CMK (cell line): ENCODE results near the gene DZIP1.
"Not testable (repeated sequence)": the region's sequence is repeated elsewhere in the genome, so short reads cannot be mapped to it uniquely, and the experiment has no call there.

Source experiments
- DNase-seq: peaks from one replicate; pipeline ENCODE4 v3.0.0-alpha.2; 2010; ENCODE audit warnings: low read depth

The DZIP1 gene

DNA sequence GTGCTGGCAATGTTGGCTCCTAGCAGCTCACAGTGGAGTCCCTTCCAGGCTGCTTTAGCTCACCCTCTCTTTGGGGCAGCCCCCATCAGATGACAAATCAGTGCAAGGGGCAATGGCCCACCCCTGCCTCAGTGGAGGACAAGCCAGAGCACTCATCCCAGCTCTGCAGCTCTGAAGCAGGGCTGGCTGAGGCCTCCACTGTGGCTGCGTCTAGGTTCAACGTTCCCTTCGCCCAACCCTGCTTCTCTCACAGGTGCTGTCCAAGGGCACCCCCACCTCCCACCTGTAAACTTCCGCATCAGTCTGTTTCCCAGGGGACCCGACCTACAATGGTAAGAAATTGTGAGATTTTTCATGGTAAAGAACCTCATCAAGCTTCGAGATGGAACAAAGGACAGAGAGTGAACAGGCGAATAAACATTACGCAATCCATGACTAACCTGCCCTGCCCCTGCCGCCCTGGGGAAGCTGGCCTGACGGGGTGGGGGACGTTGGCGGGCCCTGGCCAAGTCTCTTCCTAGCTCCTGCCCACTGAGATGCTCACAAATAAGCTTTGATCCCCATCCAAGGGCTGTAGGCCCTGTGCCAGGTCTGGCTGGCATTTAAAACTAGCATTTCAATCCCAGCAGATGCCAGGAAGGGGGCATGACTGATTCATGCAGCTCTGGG is 40.5 kb downstream of the DZIP1 start:
- DNase-seq = no peak

DNA sequence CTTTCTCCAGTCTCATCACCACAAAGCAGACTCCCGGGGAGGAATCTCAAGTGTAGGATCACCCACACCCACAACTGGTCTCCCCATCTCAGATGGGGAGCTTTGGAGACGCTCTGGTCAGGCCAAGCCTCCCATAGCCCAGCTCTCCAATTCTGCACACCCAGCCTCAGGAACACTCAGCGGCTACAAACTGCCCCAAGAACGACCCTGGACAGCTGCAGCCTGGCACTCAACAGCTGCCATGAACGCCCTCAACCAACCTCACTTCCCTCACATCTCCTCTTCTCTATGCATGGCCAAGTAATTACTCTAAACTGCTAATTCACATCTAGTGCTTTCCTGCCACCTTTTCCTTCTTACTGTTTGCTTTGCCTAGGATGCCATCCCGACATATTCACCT is 42.6 kb downstream of the DZIP1 start:
- no peak for DNase-seq

DNA sequence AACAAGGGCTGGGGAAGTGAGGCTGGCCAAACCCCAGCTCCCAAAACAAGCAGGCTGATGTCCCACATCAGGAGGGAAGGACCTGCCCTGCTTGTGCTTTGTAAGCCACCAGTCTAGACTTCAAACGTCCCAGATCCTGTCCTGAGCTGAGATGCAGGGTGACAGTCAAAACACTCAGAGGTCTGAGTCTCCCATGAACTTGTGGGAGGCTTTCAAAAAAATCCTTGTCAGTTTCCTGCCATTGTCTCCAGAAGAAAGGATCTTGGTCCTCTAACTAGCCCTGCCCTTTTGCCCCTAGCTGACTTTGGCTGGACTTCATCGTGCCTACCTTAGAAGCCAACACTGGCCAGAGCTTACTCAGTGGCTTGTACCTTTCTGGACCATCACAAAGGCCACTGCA is 43.3 kb downstream of the DZIP1 start:
- DNase-seq = no peak

DNA sequence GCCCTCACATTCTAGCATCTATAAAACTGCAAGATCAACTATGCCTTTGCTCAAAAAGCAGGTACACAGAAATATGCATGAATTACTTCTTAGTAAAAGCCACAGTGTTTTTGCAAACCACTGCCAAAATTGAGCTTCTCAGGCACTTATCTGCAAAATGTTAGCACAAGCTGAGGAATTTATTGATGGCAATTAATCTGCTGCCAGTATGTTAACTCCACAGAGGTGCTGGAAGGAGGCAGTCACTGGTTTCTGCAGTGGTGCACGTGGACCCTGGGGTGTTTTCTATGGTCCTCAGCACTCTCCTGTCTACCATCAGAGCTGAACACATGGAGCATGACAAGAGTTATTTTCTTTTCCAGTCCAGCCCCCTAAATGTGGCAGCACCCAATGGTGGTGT is 47.8 kb downstream of the DZIP1 start:
- DNase-seq = no peak

DNA sequence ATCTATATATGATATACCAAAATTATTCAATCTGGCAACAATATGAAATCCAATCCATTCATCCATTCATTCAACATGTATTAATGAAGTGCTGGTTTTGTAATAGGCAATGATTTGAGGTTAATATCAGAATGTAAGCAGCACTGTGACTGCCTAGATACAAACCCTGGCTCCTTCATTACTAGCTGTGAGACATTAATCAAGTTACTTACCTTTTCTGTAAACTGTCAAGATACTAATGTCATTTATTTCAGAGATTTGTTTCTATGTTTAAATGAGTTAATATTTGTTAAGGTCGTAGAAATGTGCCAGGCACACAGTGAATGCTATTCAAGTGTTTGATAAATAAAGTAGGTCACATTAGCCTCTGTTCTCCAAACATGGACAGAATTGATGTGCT is 51.0 kb downstream of the DZIP1 start:
- no peak for DNase-seq

DNA sequence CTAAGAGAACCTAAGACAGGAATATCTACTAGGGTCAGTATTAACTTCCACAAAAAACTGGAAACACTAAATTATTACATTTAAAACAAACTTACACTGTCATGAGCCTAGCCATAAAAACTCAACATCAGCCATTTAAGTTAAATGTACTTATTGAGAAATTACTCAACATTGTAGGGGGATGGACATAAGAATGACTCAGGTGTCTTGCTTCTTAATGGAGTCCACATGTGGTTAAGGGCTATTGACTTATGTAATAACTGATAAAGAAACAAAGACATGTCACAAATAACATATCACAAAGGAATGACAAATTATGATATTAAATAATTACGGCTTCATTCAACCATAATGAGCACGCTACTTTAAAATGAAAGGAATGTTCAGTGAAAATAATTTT is 55.8 kb downstream of the DZIP1 start:
- DNase-seq = no peak

DNA sequence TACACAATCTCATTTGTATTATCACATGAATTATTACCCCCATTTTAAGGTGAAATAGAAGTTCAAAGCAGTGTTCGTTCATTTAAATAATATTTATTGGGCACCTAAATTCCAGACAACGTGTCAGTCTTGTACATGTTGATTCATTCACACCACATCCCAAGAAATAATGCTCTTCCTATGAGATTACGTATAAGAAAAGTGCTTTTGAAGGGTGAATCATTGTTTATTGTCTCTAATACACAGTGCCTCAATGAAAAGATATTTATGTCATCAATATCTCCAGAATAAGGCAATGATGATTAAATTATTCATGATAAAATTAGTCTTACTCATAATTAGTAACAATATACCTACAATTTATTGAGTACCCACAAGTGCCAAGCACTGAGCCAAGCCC is 56.4 kb downstream of the DZIP1 start:
- DNase-seq = no peak

DNA sequence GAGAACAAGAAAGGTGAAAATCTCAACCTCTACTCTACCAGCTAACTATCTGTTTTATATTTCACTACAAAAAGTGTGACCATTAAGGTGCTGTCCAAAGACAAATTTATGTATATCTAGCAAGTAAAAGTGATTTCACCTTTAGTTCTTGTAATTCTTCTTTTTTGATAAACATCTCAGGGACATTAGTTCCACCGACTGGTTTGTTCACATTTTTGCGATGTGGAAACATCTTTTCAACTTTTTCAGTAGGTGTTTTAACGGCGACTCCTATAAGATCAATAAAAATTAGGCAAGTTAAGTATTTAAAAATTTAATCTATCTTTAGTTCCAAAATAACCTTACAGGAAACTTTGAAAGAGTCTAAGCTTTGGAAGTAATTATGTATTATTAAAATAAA is 58.6 kb downstream of the DZIP1 start:
- no peak for DNase-seq

DNA sequence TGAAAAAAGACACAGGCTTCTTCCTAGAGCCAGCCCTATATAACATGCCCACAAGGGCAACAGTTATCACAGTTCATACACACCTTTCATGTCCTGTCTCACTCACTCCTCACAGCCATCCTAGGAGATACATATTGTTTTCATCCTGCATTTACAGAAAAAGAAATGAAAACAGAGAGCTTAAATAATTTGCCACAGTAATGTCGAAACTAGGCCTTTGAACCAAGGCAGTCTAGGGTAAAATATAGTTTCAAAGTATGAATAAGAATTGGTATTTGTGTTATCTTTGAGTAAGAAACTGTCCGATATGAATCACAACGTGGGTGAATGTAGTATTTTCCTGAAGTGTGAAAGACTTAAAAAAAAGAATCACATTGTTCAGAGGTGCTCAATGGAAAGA is 65.2 kb downstream of the DZIP1 start:
- DNase-seq = no peak

DNA sequence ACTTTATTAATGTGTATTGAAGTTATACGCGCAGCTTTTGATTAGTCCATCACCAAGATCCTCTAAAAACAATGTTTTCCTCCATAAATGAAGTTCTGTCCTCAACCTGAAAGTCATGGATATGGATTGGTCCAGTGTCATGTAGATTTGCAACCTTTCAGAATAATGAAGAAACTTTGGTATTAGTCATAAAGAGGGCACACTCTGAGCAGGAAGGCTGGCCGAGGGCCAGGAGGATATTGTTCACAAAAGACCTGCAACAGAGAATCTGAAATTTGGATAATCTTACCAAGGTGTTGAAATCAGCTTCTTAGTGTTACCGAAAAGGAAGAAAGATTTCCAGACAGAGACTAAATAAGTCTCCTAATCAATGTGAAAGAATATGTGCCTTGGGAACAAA is 71.3 kb downstream of the DZIP1 start:
- DNase-seq = no peak

DNA sequence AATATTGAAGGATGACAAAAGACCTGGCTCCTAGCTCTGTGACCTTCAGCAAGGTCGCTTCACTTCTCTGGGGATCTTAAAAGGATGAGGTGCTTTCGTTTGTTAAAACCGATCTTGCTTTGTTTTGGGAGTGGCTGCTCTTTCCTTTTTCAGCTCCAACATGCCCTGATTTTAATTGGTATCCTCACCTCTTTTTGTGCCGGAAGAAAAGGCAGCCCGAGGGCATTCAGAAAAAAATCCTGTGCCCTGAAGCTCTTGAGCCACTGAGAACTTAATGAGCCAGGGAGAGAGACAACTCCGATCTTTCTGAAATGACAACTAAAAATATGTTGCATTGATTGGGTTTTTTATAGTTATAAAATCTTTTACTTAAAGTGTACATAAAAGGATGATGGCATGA is 72.6 kb downstream of the DZIP1 start:
- no peak for DNase-seq

DNA sequence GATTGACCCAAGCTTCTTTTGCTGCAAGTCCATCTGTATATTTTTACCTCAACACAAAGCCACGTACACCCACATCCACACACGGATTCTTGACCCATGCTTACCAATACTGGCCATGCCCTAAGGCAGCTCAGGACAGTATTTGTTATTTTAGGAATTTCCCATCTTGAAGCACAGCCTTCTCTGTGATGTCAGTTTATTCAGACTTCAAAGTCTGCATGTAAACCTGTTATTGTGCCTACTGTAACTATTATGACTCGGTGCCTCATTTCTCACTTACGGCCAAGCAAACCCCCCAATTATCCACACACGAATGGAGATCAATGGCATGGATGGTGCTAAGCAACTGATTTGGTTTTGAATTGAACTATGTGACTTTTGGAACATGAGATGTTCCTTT is 74.5 kb downstream of the DZIP1 start:
- no peak for DNase-seq

DNA sequence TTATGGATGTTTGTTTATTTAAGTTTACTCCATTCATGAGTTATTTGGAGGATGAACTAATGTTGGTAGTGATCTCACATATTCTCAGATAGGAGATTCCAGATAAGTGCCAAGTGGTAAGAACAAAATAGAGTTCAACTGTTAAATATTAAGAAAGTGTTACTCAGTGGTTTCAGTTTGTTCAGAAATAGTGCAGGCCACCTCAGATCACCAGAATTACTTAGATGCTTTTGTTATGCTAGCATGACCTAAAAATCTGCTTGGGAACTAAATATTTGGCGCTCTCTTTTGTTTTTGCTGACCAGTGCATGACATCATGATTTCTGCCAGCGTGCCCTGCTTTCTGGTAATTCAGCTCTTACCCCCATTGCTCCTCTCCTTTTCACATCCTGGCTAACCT is 76.4 kb downstream of the DZIP1 start:
- DNase-seq = no peak

DNA sequence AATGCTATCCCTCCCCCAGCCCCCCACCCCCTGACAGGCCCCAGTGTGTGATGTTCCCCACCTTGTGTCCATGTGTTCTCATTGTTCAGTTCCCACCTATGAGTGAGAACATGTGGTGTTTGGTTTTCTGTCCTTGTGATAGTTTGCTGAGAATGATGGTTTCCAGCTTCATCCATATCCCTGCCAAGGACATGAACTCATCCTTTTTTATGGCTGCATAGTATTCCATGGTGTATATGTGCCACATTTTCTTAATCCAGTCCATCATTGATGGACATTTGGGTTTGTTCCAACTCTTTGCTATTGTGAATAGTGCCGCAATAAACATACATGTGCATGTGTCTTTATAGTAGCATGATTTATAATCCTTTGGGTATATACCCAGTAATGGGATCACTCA is 78.7 kb downstream of the DZIP1 start:
- DNase-seq = not testable (repeated sequence)

DNA sequence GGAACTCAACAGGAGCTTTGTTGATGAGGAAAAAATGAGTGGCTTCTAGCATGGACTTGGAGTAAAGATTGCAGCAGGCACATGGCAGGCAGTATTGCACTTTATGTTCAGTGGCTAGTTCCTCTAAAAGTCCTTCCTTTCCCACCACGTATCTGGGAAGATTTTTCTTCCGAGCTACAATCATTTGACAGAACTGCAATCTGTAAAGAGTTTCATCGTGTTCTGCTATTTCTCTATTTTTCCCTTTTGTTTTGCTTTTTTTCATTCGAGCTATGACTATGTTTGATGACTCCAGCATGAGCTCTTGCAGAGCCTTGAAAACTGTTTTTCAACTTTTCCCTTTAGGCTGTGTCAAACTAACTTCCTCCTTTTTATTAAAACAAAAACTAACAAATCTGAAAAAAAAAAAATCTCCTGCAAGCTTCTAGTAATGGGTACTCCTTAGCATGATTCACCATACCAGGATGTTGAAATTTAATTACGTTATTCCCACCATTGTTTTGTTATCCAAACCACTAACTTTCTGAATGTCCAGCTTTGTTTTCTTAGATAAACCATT is 79.7 kb downstream of the DZIP1 start:
- DNase-seq = no peak

DNA sequence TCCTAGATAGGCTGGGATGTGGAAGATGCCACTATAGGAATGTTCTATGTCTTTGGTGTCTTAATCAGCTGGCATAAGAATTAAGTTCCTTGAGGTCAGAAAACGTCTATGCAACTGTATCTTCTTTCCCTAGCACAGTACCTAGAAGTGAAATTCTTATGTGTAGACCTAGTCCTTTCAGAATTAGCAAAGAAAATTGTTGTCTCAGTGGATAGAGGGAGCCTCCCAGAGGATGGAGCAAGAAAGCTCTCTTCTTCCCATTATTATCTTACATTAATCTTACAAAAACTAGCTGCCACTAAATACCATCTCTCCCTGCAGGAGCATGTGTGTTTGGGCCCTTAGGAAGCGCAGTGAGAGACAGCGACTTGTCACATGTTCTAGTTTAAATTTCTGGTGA is 80.4 kb downstream of the DZIP1 start:
- DNase-seq = no peak

DNA sequence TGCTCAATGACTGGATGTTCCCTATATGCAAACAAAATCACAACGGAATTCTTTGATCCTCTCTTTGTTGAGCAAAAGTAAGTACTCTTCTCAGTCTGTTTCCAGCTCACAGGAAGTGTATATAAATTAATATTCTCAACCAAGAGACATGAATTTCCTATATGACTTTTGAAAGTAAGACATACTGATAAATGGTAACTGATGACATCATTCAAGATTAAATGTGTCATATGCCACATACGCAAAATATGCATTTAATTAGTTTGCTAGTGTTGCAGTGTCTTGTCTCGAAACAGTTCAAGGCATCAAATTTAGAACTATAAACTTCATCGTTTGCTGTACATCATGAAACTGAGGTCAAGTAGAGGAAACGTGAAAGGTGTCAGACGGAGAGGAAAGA is 84.1 kb downstream of the DZIP1 start:
- DNase-seq = no peak

DNA sequence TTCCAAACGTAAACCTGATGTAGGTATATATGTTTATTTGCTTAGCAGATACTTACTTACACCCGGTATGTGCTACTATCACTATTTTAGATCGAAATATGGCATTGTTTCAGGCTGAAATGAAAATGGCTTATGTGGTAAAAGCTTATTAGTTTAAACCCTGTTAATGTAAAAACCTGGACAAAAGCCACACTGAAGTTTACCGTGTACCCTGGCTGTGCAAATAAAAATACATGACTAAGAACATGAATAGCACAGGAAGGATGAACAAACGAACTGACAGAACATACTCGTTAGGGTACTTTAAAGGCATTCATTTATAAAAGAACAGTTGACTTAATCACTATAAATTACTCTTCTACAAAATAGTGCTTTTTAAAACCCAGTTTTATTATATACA is 85.4 kb downstream of the DZIP1 start:
- no peak for DNase-seq

DNA sequence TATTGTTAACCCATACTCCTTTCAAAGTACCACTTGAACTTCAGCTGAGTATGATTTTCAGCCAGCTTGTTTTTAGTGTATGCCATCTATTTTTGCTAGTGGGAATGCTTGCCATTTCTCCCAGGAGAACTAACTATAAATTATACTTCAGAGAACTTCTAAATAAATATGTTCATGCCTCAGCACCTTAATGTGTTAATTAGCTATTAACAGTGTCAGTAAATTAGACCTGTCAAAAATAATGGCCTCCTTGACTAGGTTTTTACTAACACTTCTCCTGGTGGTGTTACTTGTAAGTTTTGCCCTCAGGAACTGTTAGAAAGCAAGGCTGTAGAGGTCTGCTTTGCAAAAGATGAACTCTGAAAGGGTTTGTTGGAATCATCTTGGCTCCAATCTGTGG is 87.5 kb downstream of the DZIP1 start:
- DNase-seq = no peak

DNA sequence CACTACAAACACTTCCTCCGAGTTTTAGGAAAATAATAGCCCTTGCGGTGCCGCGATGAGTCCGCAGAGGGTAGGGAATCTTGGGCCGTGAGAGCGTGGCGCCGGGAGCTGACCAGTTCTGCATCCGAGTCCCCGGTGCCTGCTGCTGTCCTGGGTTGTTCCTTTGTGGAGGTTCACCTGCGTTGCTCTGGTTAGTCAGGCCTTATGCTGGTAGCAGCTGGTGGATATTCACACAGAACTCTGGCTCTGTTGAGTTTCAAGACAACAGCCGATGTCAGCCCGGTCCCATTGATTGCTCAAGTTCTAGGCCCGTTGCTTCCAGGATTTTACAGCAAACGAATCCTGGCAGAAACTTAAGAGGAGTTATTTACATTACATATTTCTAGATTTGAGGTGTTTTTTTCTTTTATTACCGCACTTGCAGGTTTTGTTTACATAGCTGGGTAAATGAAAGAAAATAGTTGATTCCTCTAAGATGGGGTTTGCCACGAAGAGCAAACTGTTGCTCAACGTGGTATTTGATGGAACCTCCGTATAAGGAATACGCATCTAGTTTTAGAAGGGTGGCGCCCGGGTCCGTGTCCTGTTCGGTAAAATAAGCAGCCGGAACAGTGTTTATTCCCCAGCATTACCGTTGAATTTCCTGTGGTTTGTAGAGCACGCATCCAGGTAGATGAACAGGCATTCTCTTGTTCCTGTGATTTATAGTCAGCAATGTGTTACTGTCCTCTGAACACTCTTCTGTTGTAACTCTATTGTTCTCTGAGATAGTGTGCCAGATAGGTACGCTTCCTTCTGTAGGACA is 90.7 kb downstream of the DZIP1 start:
- DNase-seq = no peak

DNA sequence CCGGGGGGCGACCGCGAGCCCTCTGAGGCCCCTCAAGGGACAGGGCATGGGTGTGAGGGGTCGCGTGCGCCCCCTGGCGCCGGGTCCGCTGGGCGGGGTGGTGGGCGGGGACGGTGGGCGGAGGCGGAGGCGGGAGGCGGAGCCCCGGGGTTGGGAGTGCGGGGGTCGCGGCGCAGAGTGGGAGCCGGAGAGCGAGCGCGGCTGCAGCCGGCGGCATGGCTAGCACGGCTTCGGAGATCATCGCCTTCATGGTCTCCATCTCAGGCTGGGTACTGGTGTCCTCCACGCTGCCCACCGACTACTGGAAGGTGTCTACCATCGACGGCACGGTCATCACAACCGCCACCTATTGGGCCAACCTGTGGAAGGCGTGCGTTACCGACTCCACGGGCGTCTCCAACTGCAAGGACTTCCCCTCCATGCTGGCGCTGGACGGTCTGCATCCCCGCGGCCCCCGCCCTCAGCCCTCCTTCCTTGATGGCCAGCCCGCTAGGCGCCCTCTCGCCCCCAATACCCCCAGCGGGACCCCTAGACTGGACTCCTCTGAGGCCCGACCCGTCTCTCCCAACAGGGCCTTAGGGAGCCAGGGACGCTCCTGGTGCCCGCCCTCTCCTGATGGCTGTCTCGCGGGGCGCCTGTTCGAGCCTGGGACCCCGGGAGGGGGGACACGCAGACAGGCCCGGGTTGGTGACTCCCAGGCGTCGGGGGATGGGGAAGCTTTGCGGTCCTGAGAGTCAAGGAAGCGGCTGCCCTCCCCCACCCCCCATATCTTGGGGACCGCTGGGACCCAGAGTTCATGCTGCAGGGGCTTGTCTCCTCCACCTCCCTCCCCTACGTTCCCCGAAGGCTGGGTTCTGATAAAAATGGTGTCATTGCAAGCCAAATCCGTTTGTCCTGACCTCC is 91.7 kb downstream of the DZIP1 start, which contains the start of gene CLDN10:
CLDN10 (plus strand) TSS at position 182 of the 903 bp plus-strand sequence; CDS start at position 216, 34 bp downstream.
- DNase-seq = no peak

DNA sequence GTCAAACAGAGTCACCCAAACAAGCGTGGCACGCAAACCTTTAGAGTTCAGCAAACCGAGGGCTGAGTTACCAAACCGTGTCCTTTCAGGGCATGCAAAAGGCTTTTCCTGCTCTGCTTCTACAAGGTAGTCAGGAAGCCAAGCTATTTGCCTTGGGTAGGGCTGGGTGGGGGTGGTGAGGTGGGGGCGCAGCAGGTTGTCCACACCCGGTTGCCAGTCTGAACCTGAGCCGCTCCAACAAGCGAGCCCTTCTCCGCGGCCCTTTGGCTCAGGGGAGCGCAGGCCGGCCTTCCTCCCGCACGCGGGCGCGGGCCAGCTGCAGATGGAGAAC is 92.3 kb downstream of the DZIP1 start:
- no peak for DNase-seq
